IPS-18c (cell line): ENCODE measurements around the gene PTPRN2.

Source experiments
- H3K4me3 ChIP-seq: 2 replicates; pipeline ENCODE4 v1.7.0; 2013; ENCODE audit warnings: low read depth, mild to moderate bottlenecking, low read length, moderate library complexity; ENCODE audit not compliant: insufficient read depth
- H3K9me3 ChIP-seq: one replicate; pipeline ENCODE4 v1.6.1; 2013; ENCODE audit warnings: mild to moderate bottlenecking, low read length, moderate library complexity; ENCODE audit not compliant: control insufficient read depth, insufficient read depth

PTPRN2 gene

GRCh38 chr7:158018098-158018762 is 569.4 kb downstream of the PTPRN2 start:
- no peak overlapping the region for H3K4me3 ChIP-seq
- peaks cover 37% of the 10 kb centered on the region for H3K9me3 ChIP-seq

GRCh38 chr7:158017111-158018097 is 570.2 kb downstream of the PTPRN2 start:
- no peak overlapping the region; the same call in 1 of the 2 replicates for H3K4me3 ChIP-seq
- peaks cover 39% of the 10 kb centered on the region for H3K9me3 ChIP-seq

DNA sequence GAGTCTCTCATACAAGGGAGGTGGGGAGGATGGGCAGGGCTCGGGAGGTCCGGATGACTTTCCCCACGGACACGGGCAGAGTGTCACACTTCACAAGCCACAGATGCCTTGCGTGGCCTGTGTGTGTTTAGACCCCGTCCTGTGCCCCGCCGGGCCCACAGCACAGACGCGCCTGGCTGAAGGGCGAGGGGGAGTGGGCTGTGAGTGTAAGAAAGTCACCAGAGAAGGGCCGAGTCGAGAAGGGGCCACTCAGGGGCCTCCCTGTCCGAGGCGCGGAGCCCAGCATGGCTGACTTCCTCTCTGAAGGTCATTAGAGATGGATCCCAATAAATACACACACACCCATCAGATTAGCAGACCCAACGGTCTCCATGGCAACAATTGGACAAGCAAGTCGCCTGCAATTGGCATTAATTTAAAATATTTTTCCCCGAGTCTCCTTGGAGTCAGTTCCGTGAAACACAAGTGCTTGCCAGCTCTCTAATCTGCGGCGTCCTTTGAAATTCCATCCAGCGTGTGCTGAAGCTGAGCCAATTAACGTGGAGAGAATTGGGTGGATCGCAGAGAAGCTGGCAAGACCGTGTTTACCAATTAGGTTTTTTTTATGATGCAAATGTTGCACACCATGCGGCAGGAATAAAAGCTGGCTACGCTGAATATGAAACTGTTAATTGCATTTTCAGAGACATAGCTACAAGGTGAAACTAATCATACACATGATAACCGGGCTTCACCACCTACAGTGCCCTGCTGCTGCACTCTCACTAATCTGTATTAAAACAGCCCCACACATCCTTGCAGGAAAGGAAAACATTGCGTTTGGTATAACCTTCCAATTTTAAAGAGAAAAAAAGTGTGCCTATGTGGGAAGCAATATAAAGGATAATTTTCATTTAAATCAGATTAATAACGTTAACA is 571.2 kb downstream of the PTPRN2 start:
- Histone ChIP-seq H3K4me3 (no peak overlapping the region), H3K9me3 (peaks cover 35% of the 10 kb centered on the region)

DNA sequence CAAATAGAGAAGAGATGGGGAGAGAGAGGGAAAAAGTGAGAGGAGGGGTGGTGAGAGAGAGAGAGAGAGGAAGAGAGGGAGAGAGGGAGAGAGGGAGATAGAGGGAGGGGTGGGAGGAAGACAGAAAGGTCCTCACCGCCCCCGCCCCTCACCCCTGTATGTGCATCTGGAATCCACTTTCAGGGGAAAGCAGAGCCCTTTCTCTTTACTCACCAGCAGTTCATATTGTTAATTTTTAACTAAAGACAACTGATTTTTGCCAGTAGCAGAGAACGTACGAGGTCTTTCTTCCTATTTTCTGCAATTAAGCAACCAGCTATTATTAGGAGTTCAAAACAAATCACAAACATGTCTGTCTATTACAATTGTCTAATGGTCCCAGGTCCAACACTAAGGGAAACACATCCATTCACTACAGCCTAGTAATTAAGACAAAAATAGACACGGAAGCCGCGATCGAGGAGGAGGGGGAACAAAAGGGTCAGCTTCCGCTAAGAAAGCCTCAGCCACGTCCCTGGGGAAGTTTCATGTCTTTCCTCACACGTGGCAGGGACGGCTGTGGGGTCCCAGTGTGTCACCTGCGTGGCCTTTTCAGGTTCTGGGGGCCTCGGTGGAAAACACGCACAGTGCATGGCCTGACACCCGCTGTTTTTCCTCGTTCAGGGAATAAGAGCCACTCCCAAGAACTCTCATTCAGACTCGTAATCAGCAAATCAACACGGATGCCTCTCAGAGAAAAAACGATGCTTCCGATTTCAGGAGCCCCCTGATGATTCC is 572.0 kb downstream of the PTPRN2 start:
- H3K9me3 ChIP-seq = peaks cover 37% of the 10 kb centered on the region
- no peak overlapping the region for H3K4me3 ChIP-seq

DNA sequence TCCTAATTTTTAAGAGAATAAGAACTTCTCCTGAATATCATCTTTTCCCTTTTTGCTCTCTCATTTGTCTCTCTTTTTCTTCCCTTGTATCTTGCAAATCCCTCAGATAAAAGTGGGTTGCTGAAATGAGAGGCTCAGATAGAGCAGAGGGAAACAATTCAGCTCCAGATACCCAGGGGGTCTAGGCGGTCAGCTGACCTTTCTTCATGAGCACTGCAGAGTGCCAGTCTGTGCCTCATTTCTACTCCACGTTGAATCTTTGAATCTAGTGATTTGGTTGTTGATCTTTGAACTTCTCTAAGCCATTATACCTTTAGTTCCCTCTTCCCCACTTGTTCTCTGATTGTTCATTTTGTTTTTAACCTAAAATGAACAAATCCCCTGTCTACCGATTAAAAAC is 572.6 kb downstream of the PTPRN2 start:
- Histone ChIP-seq H3K4me3 (no peak overlapping the region), H3K9me3 (peaks cover 39% of the 10 kb centered on the region)

GRCh38 chr7:158013085-158013668 is 574.4 kb downstream of the PTPRN2 start:
- H3K9me3 ChIP-seq = peaks cover 36% of the 10 kb centered on the region
- no peak overlapping the region; the same call in 1 of the 2 replicates for H3K4me3 ChIP-seq

- Histone ChIP-seq H3K4me3 (no peak overlapping the region), H3K9me3 (peaks cover 41% of the 10 kb centered on the region)
Measured at GRCh38 chr7:158011941-158012340, 575.7 kb downstream of the PTPRN2 start.

DNA sequence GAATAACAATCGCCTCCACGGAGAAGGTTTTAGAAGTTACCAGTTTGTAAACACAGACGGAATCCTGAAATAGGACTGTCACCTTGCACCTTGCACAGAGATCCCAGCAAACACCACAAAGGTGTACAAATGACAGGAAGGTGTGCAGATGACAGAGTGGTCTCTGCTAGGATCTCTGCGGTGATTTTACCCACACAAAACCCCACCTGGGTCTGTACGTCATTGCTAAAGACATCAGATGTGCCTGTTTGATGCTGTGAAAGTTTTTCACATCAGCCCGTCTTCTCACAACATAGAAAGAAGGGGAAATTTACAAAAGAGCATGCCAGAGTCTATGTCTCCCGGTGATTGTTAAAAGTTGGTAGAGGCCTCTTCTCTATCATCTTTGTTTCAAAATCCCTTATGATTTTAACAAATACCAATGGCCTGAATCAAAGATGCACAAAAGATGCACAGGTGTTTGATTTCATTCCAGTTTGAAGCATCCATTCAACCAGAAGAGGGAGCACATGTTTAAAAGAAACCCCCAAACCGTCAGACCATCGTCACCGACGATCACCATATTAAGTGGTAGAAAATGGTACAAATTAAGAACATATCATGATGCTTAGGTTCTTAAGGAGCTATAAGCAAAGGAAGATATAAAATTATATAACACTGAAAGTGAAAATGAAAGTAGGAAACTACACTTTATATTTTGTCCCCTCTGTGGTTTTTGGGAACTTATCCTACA is 576.5 kb downstream of the PTPRN2 start:
- Histone ChIP-seq H3K9me3 (peaks cover 39% of the 10 kb centered on the region), H3K4me3 (no peak overlapping the region; the same call in 1 of the 2 replicates)

DNA sequence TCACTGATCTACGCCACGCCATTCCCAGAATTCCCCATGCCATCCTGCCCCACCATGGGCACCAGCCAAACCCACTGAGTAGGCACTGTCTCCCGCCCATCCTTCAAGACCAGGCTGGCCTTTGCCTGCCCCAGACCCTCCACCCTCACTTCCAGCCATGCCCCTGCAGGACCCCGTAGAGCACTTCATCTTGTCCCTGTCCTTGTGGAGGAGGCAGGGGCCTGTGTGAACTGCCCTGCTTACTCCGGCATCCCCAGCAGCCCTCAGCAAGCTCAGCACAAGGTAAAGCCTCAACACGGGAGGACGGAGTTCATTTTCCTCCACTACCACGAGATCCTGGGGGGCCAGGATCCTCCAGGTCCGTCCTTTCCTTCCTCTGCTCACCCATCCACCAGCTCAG is 577.7 kb downstream of the PTPRN2 start:
- Histone ChIP-seq H3K9me3 (peaks cover 39% of the 10 kb centered on the region), H3K4me3 (no peak overlapping the region)

- Histone ChIP-seq H3K4me3 (no peak overlapping the region), H3K9me3 (peaks cover 46% of the 10 kb centered on the region)
Measured at GRCh38 chr7:158008267-158008666, 579.4 kb downstream of the PTPRN2 start.

DNA sequence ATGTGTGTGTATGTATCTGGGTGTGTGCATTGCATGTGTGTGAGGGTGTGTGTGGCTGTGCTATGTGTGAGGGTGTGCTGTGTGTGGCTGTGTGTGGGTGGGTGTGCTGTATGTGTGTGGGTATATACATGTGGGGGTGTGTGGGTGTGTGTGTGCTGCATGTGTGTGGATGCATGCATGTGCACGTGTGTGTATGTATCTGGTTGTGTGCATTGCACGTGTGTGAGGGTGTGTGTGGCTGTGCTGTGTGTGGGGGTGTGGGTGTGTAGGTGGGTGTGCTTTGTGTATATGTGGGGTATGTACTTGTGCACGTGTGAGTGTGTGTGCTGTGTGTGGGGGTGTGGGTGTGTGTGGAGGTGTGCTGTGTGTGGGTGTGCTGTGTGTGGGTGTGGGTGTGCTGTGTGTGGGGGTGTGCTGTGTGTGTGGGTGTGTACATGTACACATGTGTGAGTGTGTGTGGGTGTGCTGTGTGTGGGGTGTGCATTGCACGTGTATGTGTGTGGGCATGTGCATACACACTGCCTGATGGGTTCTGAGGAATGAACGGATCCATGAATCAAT is 579.8 kb downstream of the PTPRN2 start:
- H3K9me3 ChIP-seq = peaks cover 44% of the 10 kb centered on the region

DNA sequence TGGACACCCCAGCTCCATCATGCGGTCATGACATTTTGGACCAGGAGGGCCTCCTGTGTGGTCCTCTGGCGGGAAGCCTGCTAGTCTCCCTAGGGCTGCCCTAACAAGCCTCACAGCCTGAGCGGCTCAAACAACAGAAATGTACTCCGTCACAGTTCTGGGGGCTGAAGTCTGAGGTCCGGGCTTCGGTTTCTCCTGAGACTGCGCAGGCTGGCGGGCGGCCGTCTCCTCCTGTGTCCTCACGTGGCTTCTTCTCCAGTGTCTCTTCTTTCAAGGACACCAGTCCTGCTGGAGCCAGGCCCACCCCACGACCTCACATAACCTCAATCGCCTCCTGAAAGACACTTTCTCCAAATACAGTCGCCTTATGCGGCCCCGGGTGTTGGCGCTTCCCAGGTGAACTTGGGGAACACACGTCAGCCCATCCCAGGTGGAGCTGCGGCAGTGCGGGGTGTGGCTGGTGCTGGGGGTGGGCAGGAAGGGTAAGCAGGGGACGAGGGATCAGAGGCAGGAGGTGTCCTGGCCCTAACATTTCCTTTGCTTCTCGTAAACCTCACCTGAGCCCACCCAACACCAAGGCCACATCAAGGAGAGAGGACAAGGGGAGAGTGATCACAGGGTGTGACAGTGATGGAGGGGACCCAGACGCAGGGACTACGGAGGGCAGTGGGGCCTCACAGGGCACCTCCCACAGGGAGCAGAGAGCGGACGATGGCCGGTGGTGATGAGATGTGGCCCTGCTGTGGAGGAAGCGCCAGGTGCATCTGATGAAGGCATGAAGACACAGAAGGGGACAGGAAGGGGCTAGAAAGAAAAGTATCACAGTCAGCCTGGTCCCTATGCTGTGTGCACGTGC is 580.6 kb downstream of the PTPRN2 start:
- peaks cover 47% of the 10 kb centered on the region for H3K9me3 ChIP-seq
- H3K4me3 ChIP-seq = peak overlapping the region; percentile 28; the same call in 1 of the 2 replicates

More for the DNA sequence above, 579.8 kb downstream of the PTPRN2 start:
- peak overlapping the region; percentile 28; the same call in 1 of the 2 replicates for H3K4me3 ChIP-seq

GRCh38 chr7:158005531-158005930 is 582.1 kb downstream of the PTPRN2 start:
- H3K4me3 ChIP-seq = no peak overlapping the region
- peaks cover 48% of the 10 kb centered on the region for H3K9me3 ChIP-seq

- no peak overlapping the region for H3K4me3 ChIP-seq
Measured at GRCh38 chr7:158004123-158004490, 583.5 kb downstream of the PTPRN2 start.

More at GRCh38 chr7:158004123-158004490, 583.5 kb downstream of the PTPRN2 start:
- H3K9me3 ChIP-seq = peaks cover 49% of the 10 kb centered on the region
